GM21825 (cell line): Measurements from ENCODE around the gene AGBL1.

Source experiments
- ATAC-seq: cut with Tn5 transposase; IDR thresholded peaks from one replicate; pipeline ENCODE4 v1.9.1; 2021; ENCODE audit warnings: mild to moderate bottlenecking, moderate library complexity; ENCODE audit not compliant: unreplicated experiment

AGBL1 gene

DNA sequence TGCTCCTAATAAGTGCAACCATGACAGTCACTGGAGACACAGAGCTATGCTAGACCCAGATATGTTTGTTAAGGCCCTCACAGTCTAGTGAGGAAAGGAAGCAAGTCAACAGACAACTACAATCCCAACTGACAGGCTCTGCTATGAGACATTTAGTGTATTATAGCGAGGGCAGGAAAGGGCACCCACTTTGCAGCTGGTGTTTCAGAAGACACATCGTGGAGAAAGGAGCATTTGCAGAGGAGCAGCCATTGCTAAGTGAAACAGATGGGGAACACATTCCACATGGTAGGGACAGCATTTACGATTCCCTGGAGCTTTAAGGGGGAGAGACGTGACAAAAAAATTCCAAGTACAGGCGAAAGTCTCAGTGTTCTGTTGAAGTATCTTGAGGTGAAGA lies 685.6 kb downstream of the AGBL1 start:
- ATAC-seq, result no peak

DNA sequence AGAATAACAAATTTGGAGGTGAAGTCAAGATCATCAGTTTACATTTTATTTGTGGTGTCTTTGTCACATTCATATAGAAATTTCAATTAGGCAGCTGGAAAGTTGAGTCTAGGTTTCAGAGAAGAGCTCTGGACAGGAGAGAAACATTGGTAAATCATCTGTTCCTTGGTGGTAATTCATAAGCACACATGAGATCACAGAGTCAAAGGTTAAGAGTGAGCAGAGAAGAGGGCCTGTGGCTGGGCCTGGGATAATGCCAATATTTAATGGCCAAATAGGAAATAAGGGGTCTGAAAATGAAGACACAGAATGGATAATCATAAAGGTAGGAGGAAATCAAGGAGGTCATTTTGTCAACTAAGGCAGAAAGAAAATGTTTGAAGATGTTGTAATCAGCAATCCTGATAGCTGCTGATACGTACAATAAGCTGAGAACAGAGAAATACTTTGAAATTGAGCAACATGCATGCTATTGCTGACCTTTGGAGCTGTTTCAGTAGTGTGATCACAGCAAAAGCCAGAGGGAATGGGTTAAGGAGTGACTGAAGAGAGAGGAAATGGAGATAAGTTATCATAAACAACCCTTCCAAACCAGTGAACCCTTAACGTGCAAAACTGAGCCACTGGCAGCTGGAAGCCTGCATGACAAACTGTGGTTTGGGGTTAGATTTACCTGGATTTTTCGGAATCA lies 692.8 kb downstream of the AGBL1 start:
- no peak for ATAC-seq

DNA sequence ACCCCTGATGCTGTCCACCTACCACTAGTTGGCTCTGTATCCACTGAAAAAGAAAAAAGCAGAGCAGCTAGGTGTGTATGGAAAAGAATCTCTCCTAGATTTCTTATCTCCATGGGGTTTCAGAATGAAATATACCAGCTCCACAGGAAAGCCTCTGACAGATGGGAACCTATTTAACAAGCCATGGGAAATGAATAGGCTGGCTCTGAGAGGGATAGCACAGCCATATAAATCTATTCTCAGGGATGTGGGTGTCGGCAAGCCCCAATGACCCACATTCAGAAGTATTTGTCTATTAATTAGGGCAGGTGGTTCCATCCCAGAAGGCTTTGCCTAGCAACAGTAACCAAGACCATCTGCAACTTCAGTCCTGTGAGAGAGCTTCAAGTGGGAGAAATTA lies 694.1 kb downstream of the AGBL1 start:
- ATAC-seq, result no peak

DNA sequence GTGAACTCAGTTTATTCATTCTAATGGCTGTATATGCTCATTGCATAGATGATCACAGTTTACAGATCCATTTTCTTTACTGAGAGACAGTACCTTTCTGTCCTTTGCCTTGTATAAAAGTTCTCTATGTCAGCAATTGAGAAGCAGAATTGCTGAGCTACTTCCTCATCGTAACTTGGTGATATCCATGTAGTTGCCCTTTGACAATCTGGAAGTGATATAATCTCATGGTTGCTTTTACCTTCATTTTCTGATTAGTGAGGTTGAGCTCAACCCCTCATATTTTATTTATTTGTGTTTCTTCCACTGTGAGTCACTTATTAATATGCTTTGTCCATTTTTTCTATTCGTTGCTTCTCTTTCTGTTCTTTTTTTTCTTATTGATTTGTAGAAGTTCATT lies 696.5 kb downstream of the AGBL1 start:
- ATAC-seq, result no peak

DNA sequence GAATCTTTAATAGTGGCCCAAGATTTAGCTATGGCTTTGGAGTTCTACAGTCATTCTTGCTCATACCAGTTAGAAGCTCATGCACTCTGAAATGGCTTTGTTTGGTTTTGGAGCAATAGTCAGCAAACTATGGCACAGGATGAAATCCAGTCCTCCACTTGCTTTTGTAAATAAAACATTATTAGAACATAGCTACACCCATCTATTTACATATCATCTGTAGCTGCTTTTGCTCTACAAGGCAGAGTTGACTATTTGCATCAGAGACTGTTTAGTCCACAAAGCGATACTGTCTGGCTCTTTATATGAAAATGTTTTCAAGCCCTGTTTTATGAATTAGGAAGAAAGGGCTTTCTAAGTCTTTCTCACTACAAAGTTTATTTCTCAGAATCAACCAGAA lies 716.9 kb downstream of the AGBL1 start:
- ATAC-seq, result no peak

DNA sequence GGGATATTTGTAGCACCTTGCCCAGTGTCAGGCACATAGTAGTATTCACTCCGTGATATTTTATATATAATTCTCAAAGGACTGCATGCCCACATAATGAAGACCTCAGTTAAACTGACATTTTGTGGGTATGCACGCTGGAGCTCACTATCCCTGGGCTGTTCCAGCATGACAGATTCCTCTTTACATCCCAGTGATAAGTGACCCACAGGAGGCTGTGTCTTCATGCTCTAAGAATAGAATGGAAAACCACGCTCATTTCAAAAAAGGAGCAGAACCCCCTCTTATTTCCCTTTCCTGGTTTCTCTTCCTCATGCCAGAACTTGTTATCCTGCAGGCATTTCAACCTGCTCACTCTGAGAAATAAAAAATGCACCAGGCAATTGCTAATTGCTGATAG lies 717.5 kb downstream of the AGBL1 start:
- ATAC-seq, result no peak

DNA sequence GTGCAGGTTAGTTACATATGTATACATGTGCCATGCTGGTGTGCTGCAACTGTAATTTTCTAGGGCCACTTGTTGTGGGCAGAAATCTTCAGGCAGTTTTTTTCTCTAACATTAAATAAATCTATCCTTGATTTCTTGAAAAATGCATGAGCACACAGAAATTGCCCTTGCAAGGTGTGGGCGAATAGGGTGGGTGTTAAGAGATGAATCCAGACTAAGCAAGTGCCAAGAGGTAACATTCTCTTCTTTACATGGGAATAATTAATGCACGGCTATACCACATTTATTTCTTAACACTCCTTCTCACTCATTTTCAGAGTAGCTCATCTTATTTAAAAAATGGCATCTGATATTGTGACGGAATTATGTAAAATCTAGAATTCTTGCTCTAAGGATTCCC lies 719.6 kb downstream of the AGBL1 start:
- ATAC-seq, result no peak

DNA sequence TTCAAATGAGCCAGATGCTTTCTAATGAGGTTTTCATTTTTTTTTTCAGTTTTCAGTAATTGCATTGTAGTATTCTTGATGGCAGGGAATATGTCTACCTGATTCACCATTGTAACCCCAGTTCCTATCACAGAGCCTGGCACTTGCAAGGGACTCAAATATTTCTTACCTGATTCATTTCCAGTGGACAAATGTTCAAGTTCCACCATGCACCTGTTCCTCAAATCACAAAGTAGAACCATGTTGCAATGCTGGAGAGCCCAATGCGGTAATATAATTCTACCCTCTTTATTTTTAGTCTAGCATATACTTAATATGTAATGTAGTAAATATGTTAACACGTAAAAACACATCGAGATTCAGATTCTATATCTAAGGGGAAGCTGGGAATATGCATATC lies 722.6 kb downstream of the AGBL1 start:
- no peak for ATAC-seq

DNA sequence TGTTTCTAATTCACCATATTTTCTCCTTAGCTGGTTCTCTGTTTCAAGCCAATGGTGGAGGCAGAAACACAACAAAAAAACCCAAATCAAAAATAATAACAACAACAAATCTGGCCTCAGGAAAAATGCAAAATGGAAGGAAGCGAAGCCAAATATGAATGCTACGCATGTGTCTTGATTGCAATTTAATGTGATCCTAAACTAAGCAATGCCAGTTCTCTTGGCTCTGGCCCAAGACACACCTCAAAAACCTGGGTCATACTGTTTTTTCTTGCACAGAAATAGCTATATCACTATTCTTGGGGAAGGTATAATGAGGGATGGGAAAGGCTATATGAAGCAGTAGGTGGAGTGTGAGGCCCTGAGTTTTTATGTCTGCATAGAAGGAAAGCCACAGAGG lies 724.7 kb downstream of the AGBL1 start:
- no peak for ATAC-seq

DNA sequence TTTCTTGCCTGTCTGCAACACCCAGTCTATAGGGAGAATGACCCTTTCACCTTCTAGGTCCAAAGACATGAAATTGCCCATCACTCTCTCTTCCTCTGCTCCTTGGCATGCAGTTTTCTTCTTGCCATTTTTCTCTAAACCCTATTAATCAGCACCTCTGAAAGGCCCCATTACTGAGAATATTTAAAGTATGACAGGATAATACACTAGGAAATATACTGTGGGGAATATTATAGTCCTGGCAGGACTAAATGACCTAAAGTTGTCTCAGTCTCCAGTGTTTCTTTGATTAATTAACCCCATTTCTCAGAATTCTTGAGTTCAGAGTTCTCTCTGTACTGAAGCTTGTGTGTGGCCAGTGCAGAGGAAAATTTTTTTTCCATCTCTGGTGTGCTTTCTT lies 730.7 kb downstream of the AGBL1 start:
- ATAC-seq, result no peak

DNA sequence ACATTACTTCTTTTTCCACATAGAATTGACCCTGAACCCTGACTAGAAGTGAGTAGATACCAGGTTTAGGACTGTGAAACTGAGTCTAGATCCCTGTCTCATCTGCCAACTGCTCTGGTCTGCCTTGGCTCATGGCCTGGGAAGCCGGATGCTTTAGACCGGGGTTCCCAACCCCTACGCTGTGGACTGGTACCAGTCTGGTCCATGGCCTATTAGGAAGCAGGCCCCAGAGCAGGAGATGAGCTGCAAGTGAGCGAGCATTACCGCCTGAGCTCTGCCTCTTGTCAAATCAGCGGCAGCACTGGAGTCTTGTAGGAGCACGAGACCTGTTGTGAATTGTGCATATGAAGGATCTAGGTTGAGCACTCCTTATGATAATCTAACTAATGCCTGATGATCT lies 734.2 kb downstream of the AGBL1 start:
- no peak for ATAC-seq

DNA sequence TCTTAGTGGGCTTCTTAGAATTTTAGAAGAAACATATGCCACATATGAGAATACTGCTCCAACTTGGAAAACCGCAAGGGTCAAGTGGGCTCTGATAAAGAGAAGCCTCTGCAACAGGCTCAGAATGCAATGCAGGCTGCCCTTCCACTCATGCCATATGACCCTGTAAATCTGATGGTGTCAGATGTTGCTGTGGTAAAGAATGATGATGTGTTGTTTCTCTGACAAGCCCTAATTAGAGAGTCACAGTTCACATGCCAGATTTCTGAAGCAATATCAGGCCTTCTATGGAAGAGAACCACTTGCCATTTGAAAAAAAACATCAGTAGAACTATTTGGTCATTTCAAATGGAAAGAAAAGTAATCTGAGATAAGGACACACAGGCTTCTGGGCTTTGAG lies 749.6 kb downstream of the AGBL1 start:
- no peak for ATAC-seq

DNA sequence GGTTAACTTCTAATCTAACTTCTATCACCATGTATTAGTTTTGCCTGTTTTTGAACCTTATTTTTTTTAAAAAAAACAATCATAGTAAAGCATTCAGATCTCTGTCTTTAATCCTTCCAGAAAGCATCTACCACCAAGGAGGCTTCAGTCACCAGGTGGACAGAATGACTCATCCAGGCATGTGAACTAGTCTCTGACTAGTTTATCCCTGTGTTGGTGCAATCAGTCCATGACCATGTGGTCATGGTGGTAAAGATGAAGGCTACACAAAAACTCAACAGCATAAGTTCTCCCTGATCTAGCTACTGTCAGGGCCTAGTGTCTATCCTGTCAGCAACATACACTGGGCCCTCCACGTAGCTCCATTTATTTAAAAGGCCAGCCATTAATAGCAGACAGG lies 750.6 kb downstream of the AGBL1 start:
- ATAC-seq, result no peak

DNA sequence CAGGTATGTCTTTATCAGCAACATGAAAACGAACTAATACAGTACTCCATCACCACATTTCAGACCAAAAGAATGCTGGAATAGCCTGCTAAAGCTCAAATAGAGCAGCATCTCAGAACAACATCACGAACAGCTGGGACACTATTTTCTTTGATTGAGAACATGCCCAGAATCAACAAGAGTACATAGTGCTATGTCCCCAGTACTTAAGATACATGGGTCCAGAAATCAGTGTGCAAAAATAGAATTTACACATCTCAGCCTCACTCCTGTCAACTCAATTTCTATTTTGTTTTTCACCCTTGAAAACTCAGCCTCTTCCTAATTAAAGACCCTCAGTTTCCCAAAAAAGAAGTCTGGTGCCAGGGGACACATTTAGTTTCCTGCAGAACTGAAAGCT lies 753.9 kb downstream of the AGBL1 start:
- ATAC-seq, result no peak

DNA sequence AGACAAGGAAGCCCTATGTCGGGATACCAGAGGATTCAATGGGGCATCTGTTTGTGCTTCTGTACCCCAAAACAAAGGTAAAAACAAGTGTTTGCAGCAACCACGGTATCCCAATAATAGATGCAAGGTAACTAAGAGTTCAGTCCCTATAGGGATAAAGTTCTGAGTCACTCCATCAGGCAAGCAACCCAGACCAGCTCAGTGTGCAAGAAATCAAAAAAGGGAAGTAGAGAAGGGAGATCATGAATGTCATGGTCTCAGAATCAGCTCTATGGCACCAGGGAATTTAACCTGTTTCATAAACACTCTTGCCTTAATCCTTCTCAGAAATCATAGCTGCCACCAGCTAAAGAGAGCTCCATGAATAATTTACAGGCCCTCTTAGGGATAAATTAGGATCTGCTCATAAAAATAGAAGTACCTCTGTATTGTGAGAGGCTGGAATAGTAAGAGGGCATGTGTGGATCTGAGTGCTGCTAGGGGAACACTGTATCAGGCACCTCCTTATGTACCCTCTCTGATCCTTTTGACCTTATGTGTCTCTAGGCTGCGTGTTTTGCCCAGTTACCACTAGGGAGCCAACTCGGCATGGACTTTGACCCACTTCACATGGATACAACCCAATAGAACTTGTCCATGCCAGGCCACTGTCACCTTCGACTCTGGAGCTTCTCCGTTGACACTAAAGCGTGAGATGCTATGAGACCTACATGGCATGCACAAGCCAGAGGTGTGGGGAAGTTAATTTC lies 754.6 kb downstream of the AGBL1 start:
- no peak for ATAC-seq

DNA sequence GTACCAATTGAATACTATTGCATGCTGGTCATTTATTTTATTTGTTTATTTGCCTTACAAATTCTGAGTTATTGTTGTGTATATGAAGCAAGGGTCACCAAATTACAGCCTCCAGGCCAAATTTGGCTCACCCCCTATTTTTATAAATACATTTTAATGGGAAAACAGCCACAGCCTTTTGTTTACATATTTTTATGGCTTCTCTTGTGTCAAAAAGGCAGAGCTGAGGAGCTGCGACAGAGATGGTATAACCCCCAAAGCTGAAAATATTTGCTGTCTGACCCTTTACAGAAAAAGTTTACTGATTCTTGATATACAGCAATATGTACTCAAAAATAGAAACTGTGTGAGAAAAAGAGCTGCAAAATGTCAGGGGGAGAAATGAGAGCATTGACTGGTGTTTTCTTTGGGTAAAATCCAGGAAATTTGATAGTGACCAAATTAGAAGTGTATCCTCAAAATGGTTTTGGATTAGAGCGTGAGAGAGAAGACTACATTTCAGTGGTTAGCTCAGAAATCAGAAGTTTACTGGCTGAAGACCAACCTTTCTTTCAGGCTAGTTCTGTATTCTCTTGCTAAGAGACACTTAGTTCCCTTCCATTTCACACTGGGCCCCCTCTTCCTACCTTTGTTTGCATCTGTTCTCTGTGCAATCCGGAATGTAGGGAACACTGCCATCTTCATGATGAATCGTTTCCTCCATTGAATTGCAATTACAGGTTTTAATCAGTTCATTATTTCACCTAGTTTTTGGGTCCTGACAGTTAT lies 757.8 kb downstream of the AGBL1 start:
- ATAC-seq, result no peak

DNA sequence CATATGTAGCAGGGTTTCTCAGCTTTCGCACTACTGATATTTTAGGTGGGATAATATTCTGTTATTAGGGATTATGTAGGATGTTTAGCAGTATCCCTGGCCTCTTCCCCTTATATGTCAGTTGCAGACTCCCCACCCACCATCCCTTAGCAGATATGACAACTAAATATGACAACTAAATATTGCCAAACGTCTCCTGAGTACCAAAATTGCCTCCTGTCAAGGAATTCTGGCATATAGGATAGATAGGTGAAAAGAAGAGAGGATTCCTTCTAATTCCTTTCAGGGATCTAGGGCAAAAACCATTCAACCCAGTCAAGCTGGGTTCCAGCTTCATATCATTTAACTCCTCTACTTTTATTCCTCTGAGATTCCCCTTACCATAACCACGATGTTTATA lies 759.8 kb downstream of the AGBL1 start:
- ATAC-seq, result no peak

DNA sequence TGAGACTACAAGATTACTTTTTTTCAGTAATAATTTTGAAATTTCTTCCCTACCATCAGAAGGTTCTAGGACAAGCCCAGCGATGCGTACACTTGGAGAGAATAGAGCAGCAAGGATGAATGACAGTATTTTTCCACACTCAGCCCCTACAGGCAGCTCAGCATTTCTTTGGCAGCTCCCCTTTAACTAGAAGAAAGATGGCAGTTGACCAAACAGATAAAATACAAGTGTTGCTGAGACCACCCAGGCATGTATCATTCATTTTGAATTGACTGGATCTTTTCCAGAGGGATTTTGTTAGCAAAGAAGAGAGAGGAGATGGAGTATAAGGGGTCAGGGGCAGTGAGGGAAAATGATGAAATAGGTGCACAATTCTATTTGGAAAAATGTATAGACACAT lies 761.3 kb downstream of the AGBL1 start:
- no peak for ATAC-seq

DNA sequence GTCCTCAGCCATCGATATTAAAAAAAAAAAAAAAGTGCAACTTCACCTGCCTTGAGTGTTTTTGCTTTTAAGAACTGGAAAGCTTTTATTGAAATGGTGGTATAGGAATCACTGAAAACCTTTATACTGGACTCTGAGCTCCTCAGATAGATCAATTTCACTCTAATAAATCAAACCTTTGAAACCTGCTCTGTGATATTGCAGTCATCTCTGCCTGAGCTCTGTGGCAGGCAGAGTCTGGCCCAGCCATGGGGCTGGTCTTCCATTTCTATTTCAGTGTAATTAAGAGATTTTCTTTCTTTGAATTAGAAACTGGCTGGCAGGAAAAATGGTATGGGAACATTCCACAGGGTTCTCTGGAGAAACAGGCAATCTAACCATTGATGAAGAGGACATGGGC lies 762.5 kb downstream of the AGBL1 start:
- ATAC-seq, result no peak

DNA sequence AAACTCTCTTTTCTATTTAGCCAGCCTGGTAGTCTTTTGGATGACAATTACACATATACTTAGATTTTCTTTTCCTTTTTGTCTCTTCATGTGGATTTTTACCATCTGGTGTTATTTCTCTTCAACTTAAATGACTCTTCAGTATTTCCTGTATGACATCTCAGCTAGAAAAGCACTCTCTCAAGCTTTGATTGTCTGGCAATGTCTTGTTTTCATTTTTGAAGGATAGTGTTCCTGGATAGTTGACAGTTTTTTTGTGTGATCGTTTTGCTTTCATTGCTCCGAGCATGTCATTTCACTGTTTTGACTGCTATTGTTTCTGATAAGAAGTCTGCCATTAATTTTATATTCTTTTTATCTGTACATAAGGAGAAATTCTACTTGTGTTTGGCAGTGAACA lies 766.4 kb downstream of the AGBL1 start:
- ATAC-seq, result no peak

DNA sequence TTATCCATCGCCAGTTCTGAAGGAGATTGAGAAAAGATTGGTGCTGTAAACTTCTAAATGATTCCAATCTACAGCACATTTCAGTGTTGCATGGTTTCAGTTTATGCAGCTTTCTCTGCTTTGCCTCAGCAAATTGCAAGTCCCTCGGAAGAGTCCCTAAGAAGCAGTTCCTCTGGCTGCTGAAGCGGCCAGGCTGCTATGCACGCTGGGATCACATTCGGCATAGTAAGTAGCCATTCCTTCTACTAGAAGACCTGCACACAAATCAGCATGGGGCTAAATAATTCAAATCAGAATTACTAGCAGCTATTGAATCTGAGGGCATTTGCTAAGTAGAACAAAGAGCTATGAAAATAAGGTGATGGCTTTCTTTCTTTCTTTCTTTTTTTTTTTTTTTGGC lies 769.5 kb downstream of the AGBL1 start:
- ATAC-seq, result no peak
